GM20431 (cell line): ENCODE measurements around the gene LGI2.

Experiments used
- in situ Hi-C: fragments of 300-500 bp; cut with MseI, MboI; formaldehyde crosslinking; loops from one replicate; pipeline ENCODE4 v1.15.0; 2020; ENCODE audit warnings: low sequenced_read_pairs; ENCODE audit not compliant: unreplicated experiment

LGI2 gene

GRCh38 chr4:25001509-25001908 lies 29.2 kb downstream of the LGI2 start:
- in situ Hi-C loops = no loop called here

DNA sequence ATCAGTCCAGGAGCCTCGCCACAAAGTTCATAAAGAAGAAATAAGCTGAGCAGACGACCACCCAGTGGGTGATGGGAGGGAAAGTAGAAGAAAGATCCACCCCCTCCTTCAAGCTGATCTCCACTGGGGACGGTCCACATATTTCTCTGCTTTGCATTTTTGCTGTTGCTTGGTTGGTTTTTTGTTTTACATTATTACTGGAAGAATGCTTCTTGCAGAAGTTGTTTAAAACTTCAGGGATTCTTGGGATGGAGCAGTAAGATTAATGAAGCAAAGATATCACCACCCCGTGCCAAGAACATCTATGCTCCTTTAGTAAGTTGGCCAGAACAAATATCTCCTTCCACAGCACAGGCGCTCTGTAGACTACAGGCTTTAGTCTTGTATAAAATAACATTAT lies 30.1 kb downstream of the LGI2 start:
- in situ Hi-C loops = no loop called here

- in situ Hi-C loops = loop anchor here (25.0 kb wide), 2 partner anchors 138 to 363 kb away; no protein-coding TSS in a partner anchor
Measured at GRCh38 chr4:24999392-25000089, 31.2 kb downstream of the LGI2 start.

- in situ Hi-C loops = loop anchor here (25.0 kb wide), 2 partner anchors 142 to 367 kb away; no protein-coding TSS in a partner anchor
Measured at GRCh38 chr4:24995346-24995919, 35.3 kb downstream of the LGI2 start.

GRCh38 chr4:24993551-24994080 lies 37.1 kb downstream of the LGI2 start:
- in situ Hi-C loops = loop anchor here (25.0 kb wide), 2 partner anchors 144 to 369 kb away; no protein-coding TSS in a partner anchor

DNA sequence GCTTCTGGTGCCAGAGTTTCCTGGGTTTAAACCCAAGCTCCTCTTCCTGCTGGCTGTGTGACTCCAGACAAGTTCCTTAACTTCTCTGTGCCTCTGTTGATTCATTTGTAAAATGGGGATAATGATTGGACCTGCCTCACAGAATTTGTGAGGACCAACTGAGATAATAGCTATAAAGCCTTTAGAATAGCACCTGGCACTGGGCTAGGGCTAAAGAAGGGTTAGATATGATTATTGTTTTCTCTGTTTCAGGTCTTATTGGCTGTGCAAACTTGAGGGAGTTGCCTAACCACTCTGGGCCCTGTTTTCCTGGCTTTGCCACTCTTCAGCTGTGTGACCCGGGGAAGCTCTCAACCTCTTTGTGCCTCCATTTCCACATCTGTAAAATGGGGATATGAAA lies 37.8 kb downstream of the LGI2 start:
- in situ Hi-C loops = loop anchor here (25.0 kb wide), 2 partner anchors 144 to 369 kb away; no protein-coding TSS in a partner anchor

- in situ Hi-C loops = loop anchor here (25.0 kb wide), 2 partner anchors 146 to 371 kb away; no protein-coding TSS in a partner anchor
Measured at GRCh38 chr4:24991015-24991414, 39.7 kb downstream of the LGI2 start.

GRCh38 chr4:24989327-24989726 lies 41.4 kb downstream of the LGI2 start:
- in situ Hi-C loops = loop anchor here (25.0 kb wide), 2 partner anchors 148 to 373 kb away; no protein-coding TSS in a partner anchor

- in situ Hi-C loops = loop anchor here (25.0 kb wide), 2 partner anchors 149 to 374 kb away; no protein-coding TSS in a partner anchor
Measured at GRCh38 chr4:24988776-24989175, 42.0 kb downstream of the LGI2 start.

- in situ Hi-C loops = loop anchor here (25.0 kb wide), 2 partner anchors 152 to 377 kb away; no protein-coding TSS in a partner anchor
Measured at GRCh38 chr4:24984602-24985532, 45.9 kb downstream of the LGI2 start.

- in situ Hi-C loops = loop anchor here (25.0 kb wide), 2 partner anchors 157 to 382 kb away; no protein-coding TSS in a partner anchor
Measured at GRCh38 chr4:24980740-24981139, 50.0 kb downstream of the LGI2 start.

DNA sequence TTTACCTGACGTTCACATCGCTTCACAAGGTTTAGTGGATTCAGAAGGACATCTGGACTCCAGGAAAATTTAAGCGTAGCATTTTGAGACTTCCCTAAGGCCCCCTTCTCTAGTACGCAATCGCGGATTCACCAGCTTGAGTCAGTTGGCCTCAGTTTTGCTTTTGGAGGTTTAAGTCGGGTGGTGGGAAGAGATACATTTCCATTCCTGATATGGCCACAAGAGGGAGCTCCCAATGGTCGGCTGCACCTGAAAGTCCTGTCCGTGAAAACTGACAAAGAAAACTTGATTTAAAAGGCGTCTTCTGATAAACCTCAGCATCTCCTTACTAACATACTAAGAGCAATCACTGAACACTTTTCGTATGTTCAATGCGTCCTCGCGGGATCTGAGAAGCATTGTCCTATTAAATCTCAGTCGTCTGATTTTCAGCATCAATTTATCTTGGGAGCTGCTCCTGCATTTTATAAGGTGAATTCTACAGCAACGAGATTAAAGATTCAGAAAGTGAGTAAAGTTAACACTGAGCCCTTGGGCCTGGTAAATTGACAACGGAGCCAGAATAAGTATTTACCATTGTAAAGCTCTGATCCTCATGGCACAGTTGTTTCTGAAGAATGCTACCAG lies 50.6 kb downstream of the LGI2 start:
- in situ Hi-C loops = loop anchor here (25.0 kb wide), 2 partner anchors 157 to 382 kb away; no protein-coding TSS in a partner anchor

GRCh38 chr4:24979554-24979953 lies 51.2 kb downstream of the LGI2 start:
- in situ Hi-C loops = loop anchor here (25.0 kb wide), 2 partner anchors 158 to 383 kb away; no protein-coding TSS in a partner anchor

DNA sequence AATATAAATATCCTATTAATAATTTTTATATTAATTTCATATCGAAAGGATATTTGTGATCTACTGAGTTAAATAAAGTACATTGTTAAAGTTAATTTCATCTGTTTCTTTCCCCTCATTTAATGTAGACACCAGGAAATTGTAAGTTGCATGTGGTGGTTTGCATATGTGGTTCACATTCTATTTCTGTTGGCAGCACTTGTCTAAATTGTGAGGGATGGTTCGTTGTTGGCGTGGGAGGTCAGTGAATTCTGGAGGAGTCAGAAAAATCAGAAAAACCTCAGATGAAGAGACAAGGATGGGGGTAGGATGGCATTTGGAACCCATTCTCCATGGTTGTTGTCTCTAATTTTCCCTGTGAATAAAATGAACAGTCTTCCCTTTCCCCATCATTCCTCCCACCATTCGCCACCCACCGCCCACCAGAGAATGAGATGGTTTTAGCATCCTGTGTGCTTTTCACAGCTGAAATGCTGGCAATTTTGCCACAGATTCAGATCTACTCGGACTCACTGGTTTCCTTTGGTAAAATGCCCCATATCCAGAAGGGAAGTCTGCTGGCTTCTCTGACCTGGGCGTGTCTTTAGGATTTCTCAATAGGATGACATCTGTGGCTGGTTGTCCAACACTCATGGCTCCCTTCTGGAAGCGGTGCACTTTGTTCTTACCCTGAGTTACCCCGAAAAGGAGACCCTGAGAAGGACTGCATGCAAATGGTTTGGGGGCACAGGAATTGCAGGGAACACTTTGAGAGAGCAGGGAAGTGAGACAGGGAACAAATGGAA lies 52.3 kb downstream of the LGI2 start:
- in situ Hi-C loops = loop anchor here (25.0 kb wide), 2 partner anchors 159 to 384 kb away; no protein-coding TSS in a partner anchor

DNA sequence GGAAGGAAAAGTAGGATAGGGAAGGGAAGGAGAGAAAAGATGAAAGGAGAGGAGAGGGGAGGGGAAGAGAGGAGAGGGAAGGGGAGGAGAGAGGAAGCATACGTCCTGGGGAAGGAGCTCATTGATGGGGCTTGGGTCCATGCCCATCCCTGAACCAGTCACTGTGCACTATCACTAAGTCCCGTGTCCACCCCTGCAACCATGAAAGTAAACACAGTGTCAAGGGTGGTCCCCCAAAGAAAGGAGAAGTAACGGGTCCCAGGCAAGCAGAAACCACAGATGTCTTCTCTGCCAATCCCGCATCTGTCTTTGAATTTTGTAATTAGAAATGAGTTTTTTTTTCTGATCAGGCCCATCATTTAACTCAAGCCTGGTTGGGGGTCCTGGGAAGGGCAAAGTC lies 55.2 kb downstream of the LGI2 start:
- in situ Hi-C loops = loop anchor here (25.0 kb wide), 2 partner anchors 162 to 387 kb away; no protein-coding TSS in a partner anchor

DNA sequence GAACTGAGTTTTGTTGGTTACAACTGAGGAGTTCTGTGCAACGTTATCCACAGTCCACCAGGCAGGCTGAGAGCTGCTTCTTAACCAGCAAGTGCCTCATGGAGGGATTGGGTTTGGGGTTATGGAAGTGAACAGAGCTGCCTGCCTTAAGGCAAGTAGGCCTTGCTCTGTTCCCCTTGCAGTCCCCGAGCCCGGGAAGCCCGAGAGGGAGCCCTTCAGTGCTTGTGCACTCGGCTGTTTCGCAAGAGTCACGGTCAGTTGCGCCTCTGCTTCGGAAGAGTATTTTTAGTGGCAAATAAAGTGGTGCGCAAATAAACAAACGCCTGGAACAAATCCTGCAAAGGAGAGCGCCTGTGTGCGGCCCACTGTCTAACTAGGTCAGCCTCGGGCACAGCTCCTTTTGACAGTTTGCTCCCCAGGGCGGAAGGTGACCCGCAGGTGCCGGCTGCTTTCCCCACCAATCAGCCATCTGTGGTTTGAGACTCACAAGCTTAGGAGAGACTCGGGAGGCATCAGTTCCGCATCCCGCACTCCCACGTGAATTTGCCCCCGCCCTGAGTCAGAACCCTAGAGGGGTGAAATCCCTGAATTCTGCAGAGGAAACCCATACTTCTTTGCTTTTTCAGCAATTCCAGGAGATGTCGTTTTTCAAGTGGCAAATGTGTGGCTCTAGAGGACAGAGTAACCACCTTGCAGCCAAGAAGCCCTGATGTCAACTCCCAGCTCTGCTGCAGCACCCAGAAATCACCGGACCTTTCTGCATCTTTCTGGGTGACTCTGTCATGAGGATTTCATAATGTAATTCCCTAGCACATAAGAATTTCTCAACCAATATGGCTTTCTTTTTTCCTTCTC lies 56.8 kb downstream of the LGI2 start:
- in situ Hi-C loops = no loop called here

DNA sequence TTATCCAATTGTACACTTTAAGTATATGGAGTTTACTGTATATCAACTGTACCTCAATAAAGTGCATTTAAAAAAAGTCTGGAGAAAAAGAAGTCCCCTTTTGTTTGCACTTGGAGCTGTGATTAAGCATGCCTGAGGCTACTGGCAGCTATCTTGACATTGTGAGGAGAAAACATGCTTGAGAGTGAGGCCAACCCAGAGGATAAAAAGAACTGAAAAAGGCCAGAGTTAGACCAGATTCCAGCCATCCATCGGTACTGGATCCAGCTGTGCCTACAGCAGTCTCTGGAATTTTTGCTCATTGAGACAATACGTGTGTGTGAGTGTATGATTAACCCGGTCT lies 57.4 kb downstream of the LGI2 start:
- in situ Hi-C loops = no loop called here

DNA sequence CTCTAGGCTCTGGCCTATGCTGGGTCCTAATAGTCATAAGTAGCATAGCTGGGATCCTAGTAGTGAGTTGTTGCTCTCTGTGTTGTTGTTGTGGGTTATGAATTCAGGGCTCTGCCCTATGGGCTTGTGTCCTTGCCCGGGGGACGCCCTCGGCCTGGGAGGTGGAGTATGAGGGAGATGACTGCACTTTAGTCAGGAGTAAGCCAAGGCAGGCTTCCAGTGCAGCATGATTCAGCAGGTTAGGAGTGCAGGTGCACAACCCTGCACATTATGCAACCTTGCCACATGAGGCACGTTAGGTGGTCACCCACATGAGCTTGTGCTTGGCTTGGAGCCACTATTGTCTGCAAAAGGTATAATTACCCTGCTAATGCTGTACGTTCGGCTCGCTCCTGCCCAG lies 59.6 kb downstream of the LGI2 start:
- in situ Hi-C loops = no loop called here
